GM10847 (cell line): ENCODE measurements around the gene AMPH.

ENCODE experiments used
- POLR2A ChIP-seq: IDR thresholded peaks from 2 replicates; pipeline ENCODE4 v1.6.1; 2011; ENCODE audit not compliant: insufficient read length; ENCODE audit errors: extremely low read depth

Gene AMPH

GRCh38 chr7:38413784-38414183 is 217.4 kb downstream of the AMPH start:
- no peak for TF ChIP-seq POLR2A

GRCh38 chr7:38411404-38411803 is 219.8 kb downstream of the AMPH start:
- TF ChIP-seq POLR2A: no peak

GRCh38 chr7:38410056-38410455 is 221.1 kb downstream of the AMPH start:
- TF ChIP-seq POLR2A: no peak

- no peak for TF ChIP-seq POLR2A
These were observed 221.6 kb downstream of the AMPH start for GRCh38 chr7:38409531-38409930.

- TF ChIP-seq POLR2A: no peak
These were observed 232.3 kb downstream of the AMPH start for GRCh38 chr7:38398725-38399321.

- TF ChIP-seq POLR2A: no peak
These were observed 234.3 kb downstream of the AMPH start for GRCh38 chr7:38396852-38397251.

- no peak for TF ChIP-seq POLR2A
These were observed 236.5 kb downstream of the AMPH start for GRCh38 chr7:38394660-38395059.

- no peak for TF ChIP-seq POLR2A
These were observed 237.3 kb downstream of the AMPH start for GRCh38 chr7:38393874-38394273.

- no peak for TF ChIP-seq POLR2A
These were observed 239.4 kb downstream of the AMPH start for GRCh38 chr7:38391751-38392150.

GRCh38 chr7:38385682-38386081 is 245.5 kb downstream of the AMPH start:
- no peak for TF ChIP-seq POLR2A

- TF ChIP-seq POLR2A: no peak
These were observed 247.9 kb downstream of the AMPH start for GRCh38 chr7:38383281-38383680.

GRCh38 chr7:38382684-38383083 is 248.5 kb downstream of the AMPH start:
- no peak for TF ChIP-seq POLR2A

- no peak for TF ChIP-seq POLR2A
These were observed 255.7 kb downstream of the AMPH start for GRCh38 chr7:38375453-38375852.

GRCh38 chr7:38374507-38374906 is 256.7 kb downstream of the AMPH start:
- TF ChIP-seq POLR2A: no peak

GRCh38 chr7:38373155-38373554 is 258.0 kb downstream of the AMPH start:
- TF ChIP-seq POLR2A: no peak

- TF ChIP-seq POLR2A: no peak
These were observed 258.9 kb downstream of the AMPH start for GRCh38 chr7:38372290-38372689.

- no peak for TF ChIP-seq POLR2A
These were observed 261.2 kb downstream of the AMPH start for GRCh38 chr7:38369816-38370493.
